Loucy (cell line): ENCODE data around the gene ACVR1B.

Source experiments
- CTCF ChIP-seq: fragments of 200-600 bp; sonication (generic); conservative IDR thresholded peaks from 2 replicates; pipeline ENCODE4 v1.5.1; 2014; ENCODE audit warnings: mild to moderate bottlenecking, antibody characterized with exemption, low read length
- EZH2phosphoT487 ChIP-seq: fragments of 200-600 bp; IDR thresholded peaks from 2 replicates; pipeline ENCODE4 v1.6.1; 2018; ENCODE audit warnings: antibody characterized with exemption, mild to moderate bottlenecking, moderate library complexity, borderline replicate concordance

- no peak for TF ChIP-seq CTCF
- TF ChIP-seq EZH2phosphoT487: no peak
These were observed 63.4 kb downstream of the ACVR1B start for GRCh38 chr12:52014567-52015530.
